GM21390 (cell line): ENCODE results near the gene FCHO1.
"Not testable (repeated sequence)": the region's sequence is repeated elsewhere in the genome, so short reads cannot be mapped to it uniquely, and the experiment has no call there.

Experiments
- ATAC-seq: cut with Tn5 transposase; IDR thresholded peaks from one replicate; pipeline ENCODE4 v1.9.1; 2021; ENCODE audit not compliant: unreplicated experiment

FCHO1 gene

DNA sequence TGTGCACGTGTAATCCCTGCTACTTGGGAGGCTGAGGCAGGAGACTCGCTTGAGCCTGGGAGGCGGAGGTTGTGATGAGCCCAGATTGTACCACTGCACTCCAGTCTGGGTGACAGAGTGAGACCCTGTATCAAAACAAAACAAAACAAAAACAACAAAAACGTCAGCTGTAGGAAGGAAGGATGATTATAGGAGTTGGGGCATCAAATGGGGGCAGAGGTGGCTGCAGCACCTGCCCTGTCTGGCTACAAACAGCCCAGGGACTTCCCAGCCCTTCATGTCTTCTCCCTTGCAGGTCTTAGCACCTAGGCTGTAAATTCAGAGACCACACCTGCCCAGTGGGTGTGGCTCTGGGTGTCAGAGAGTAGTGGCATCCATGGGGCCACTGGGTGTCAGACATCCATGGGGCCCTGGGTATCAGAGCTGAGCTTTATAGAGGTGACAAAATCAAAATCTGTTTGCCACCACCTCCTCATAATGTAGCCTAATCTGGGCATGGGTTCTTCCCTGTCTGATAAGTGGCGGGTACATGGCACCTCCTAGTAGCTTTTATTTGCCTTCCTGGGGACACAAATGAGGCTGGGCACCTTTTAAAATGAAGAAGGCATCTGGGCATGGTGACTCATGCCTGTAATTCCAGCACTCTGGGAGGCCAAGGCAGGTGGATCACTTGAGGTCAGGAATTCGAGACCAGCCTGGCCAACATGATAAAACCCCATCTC lies 38.9 kb downstream of the FCHO1 start:
- no peak for ATAC-seq

GRCh38 chr19:17794412-17794730 lies 43.1 kb downstream of the FCHO1 start:
- ATAC-seq = no peak

DNA sequence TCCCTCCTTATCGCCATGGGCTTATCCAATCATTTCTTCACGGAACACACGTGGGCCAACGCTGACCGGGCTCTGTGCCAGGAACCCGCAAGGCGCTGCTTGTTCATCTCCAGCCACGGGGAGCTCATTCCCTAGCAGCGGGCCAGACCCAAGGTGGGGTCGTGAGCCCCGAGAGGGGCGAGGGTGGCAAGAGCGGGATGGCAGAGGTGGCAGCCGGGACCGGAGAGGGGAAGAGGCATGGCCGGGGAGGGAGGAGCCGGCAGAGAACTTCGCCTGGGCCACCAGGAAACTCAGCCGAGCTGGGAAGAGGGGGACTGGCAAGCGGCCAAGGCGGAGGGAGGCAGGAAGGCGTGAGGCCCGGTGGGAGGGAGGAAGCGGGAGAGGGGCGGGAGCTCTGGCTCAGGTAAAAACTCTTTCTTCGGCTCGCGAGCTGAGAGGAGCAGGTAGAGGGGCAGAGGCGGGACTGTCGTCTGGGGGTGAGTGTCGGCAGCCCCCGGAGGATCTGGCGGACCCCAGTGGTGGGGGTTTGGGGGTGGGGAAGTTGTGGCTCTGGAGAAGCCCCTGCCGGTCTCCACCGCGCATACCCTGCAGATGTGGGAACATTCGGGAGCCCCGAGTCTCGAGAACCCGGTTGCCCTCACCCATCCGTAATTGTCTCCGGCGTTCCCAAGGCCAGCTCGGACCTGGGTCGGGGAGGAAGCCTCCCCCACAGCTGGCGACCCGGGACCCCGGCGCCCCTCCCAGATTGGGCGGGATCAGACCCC lies 43.6 kb downstream of the FCHO1 start, which contains the start of gene B3GNT3:
TSS of gene B3GNT3 (plus strand) at position 408 of the 764 bp plus-strand sequence. CDS start 12,670 bp downstream, outside the sequence.
- no peak for ATAC-seq

GRCh38 chr19:17795495-17795856 lies 44.2 kb downstream of the FCHO1 start:
- no peak for ATAC-seq

GRCh38 chr19:17796013-17796837 lies 44.9 kb downstream of the FCHO1 start:
- ATAC-seq = no peak

GRCh38 chr19:17796838-17797423 lies 45.7 kb downstream of the FCHO1 start:
- ATAC-seq = no peak

DNA sequence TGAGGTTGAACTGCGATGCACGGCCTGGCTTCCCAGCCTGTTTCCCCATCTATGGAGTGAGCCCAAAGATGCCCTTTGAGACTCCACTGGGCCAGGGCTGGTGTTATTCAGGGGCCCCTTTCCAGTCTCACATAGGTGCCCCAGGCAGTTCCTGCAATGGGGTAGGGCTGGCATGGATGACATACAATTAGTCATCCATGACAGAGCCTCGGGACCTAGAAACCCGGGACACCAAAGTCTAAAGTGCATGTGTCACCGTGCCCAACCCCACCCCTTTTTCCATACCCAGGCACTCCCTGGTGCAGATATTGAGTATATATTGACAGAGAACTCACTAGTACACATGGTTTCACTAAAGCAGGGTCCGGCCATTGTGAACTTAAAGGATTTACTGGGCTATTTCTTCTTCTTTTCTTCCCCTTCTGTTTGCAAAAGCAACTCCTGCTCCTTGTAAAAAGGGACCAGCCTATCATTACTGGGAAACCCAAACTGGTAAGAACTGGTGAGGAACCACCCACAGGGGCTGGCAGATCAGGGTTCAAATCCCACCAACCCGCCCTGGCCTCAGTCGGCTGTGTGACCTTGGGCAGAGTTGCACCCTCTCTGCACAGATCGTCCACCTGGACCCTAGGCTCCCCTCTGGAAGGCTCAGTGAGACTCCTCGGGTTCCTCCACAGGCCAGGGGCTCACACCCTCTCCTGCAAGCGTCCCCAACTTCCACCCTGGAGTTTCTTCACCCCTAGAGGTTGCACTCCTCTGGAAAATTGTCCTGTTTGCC lies 46.3 kb downstream of the FCHO1 start:
- ATAC-seq = no peak

- ATAC-seq = not testable (repeated sequence)
Measured at GRCh38 chr19:17798599-17798998, 47.3 kb downstream of the FCHO1 start.

GRCh38 chr19:17802137-17802858 lies 51.0 kb downstream of the FCHO1 start:
- no peak for ATAC-seq

DNA sequence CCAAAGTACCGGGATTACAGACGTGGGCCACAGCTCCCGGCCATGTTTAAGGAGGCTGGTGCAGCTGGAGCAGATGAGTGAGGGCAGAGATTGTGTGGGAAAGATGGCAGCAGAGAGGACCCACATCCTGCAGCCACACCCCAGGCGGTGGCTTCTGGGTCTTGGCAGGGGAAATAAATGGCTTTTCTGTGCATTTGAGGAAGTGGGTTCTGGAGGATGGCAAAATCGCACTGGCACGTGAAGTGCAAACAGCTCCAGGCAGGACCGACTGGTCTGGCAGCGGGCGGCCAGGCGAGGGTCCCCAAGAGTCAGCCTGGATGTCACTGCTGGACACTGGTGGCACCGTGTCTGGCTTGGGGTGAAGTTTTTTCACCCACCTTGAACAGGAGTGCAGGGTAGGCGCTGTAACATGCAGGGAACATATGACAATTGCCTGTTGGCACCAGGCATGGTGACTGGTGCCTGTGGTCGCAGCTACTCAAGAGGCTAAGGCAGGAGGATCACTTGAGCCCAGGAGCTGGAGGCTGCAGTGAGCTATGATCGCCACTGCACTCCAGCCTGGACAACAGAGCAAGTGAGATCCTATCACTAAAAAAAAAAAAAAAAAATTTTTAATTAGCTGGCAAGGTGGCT lies 52.1 kb downstream of the FCHO1 start:
- ATAC-seq = no peak

DNA sequence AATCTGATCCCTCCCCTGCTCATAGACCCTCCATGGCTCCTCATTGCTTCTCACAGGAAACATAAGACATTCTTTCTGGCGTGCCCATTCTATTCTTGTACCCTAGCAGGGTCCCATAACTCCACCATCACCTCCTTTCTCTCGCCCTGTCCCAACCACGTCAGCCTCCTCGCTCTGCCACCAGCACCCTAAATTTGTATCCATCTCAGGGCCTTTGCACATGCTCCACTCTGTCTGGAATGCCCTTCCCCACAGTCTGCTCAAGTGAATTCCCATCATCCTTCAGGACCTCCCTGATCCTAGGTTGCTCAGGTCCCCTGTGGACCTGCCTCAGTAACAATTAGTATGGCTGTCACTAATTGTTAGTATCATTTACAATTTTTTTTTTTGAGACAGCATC lies 54.1 kb downstream of the FCHO1 start:
- no peak for ATAC-seq

- ATAC-seq = no peak
Measured at GRCh38 chr19:17806945-17807344, 55.7 kb downstream of the FCHO1 start.

GRCh38 chr19:17807731-17808316 lies 56.5 kb downstream of the FCHO1 start:
- ATAC-seq = no peak

- no peak for ATAC-seq
Measured at GRCh38 chr19:17811103-17811502, 59.8 kb downstream of the FCHO1 start.

DNA sequence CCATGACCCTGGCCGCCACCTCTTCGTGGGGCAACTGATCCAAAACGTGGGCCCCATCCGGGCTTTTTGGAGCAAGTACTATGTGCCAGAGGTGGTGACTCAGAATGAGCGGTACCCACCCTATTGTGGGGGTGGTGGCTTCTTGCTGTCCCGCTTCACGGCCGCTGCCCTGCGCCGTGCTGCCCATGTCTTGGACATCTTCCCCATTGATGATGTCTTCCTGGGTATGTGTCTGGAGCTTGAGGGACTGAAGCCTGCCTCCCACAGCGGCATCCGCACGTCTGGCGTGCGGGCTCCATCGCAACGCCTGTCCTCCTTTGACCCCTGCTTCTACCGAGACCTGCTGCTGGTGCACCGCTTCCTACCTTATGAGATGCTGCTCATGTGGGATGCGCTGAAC lies 60.4 kb downstream of the FCHO1 start:
- no peak for ATAC-seq

DNA sequence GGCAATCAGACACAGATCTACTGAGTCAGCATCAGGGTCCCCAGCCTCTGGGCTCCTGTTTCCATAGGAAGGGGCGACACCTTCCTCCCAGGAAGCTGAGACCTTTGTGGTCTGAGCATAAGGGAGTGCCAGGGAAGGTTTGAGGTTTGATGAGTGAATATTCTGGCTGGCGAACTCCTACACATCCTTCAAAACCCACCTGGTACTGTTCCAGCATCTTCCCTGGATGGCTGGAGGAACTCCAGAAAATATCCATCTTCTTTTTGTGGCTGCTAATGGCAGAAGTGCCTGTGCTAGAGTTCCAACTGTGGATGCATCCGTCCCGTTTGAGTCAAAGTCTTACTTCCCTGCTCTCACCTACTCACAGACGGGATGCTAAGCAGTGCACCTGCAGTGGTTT lies 60.8 kb downstream of the FCHO1 start:
- no peak for ATAC-seq

DNA sequence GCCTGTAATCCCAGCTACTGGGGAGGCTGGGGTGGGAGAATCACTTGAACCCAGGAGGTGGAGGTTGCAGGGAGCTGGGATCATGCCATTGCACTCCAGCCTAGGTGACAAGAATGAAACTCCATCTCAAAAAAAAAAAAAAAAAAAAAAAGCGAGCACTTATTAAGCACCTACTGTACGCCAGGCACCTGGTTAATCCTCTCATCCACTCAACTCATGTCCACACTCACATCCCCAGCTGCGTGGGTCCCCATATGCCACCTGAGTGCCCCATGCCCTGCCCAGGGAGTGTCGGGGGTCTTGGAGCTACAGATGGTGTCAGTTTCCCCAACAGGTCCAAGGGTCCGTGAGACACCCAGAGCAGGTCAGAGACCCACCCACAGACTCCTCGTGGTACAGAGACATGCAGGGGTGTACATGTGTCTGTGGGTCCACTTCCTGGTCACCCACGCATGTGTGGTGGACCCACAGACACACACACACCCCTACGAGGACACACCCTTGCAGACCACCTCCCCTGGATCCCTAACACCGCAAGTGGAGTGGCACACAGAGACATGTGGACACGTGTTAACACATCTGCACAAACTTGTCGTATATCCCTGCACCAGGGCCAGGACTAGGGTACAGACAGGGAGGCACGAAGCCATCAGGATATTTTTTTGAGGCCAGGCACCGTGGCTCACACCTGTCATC lies 66.5 kb downstream of the FCHO1 start:
- no peak for ATAC-seq

- no peak for ATAC-seq
Measured at GRCh38 chr19:17821190-17821589, 69.9 kb downstream of the FCHO1 start, which contains the start of gene INSL3. INSL3 (minus strand) TSS chr19:17821519; CDS start chr19:17821506, 13 bp downstream.
